SU-DHL-6 (cell line): ENCODE results near the gene UNC13C.

Experiments used
- H2AFZ ChIP-seq: fragments of 200-600 bp; sonication (generic); 2 replicates; pipeline ENCODE4 v1.6.1; 2014; ENCODE audit warnings: low read depth, mild to moderate bottlenecking, moderate library complexity, mixed read lengths, antibody characterized with exemption, low read length; ENCODE audit not compliant: severe bottlenecking
- H3F3A ChIP-seq: fragments of 200-600 bp; shearing (Covaris generic); 2 replicates; pipeline ENCODE4 v1.6.0; 2016; ENCODE audit warnings: antibody characterized with exemption, mild to moderate bottlenecking; ENCODE audit not compliant: insufficient read depth
- H3K27ac ChIP-seq: fragments of 200-600 bp; sonication (generic); 2 replicates; pipeline ENCODE4 v1.5.1; 2016; ENCODE audit warnings: low read depth, mild to moderate bottlenecking, low read length, moderate library complexity, mixed read lengths
- H3K27me3 ChIP-seq: fragments of 200-600 bp; sonication (generic), shearing (Covaris generic); 2 replicates; pipeline ENCODE4 v1.6.0; 2014; ENCODE audit warnings: mild to moderate bottlenecking, low read length
- H3K36me3 ChIP-seq: fragments of 200-600 bp; sonication (generic); 2 replicates; pipeline ENCODE4 v1.6.1; 2014; ENCODE audit warnings: mild to moderate bottlenecking, low read length, mixed read lengths
- H3K4me2 ChIP-seq: fragments of 300-600, 200-600 bp; shearing (Covaris generic), sonication (generic); 2 replicates; pipeline ENCODE4 v1.6.0; 2014; ENCODE audit warnings: low read length, low read depth, mild to moderate bottlenecking; ENCODE audit not compliant: poor library complexity, severe bottlenecking
- H3K4me3 ChIP-seq: fragments of 200-600 bp; sonication (generic); 2 replicates; pipeline ENCODE4 v1.5.1; 2014; ENCODE audit warnings: antibody characterized with exemption, low read length, mild to moderate bottlenecking, mixed read lengths; ENCODE audit not compliant: insufficient read depth, poor library complexity, severe bottlenecking
- H3K79me2 ChIP-seq: fragments of 200-600 bp; sonication (generic); 2 replicates; pipeline ENCODE4 v1.6.1; 2014; ENCODE audit warnings: mild to moderate bottlenecking, low read length, moderate library complexity; ENCODE audit not compliant: insufficient read depth
- H3K9ac ChIP-seq: fragments of 200-600 bp; sonication (generic); 2 replicates; pipeline ENCODE4 v1.7.0; 2014; ENCODE audit warnings: mild to moderate bottlenecking, low read length
- H3K9me2 ChIP-seq: fragments of 200-600 bp; sonication (generic); replicated peaks from 2 replicates; pipeline ENCODE4 v1.6.1; 2014; ENCODE audit warnings: low read length; ENCODE audit not compliant: insufficient read depth
- H3K9me3 ChIP-seq: fragments of 200-600 bp; sonication (generic); 2 replicates; pipeline ENCODE4 v1.6.1; 2014; ENCODE audit warnings: low read length, mixed read lengths; ENCODE audit not compliant: insufficient read depth
- H4K20me1 ChIP-seq: fragments of 200-600 bp; sonication (generic); 2 replicates; pipeline ENCODE4 v1.6.1; 2014; ENCODE audit warnings: low read depth, mild to moderate bottlenecking, antibody characterized with exemption, low read length, moderate library complexity, mixed read lengths
- EZH2phosphoT487 ChIP-seq: fragments of 200-600 bp; sonication (generic), shearing (Covaris generic); conservative IDR thresholded peaks from 2 replicates; pipeline ENCODE4 v1.6.1; 2018; ENCODE audit warnings: mild to moderate bottlenecking, antibody characterized with exemption, low read length, moderate library complexity, mixed read lengths
- TF ChIP-seq, protein P1 (sequence below): fragments of 200-600 bp; sonication (generic); IDR thresholded peaks from one replicate; pipeline ENCODE4 v1.5.1; 2017; ENCODE audit warnings: antibody characterized with exemption, mild to moderate bottlenecking, low read length, moderate library complexity; ENCODE audit not compliant: insufficient read depth, poor library complexity, severe bottlenecking

UNC13C gene

DNA sequence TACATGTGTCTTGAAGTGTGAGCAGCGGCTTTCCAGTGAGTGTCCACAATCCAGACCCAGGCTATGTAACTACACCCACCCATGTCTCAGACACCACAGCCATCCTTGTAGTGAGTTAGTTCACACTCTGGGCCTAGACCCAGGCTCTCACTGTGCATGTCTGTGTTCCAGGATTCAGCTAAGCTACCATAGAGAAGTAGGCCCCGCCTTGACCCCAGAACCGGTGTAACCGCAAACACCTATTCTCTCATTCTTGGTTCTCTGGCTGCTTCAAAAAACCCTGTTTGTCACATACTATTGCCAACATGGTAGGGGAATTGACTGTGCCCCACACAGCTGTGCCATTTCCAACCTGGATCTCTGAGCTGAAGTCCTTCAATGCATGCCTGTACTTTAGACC, 657.9 kb downstream of the UNC13C start:
- Histone ChIP-seq H3K36me3 (no peaks in the 10 kb centered on the region), H3F3A (no peaks in the 10 kb centered on the region), H3K27ac (no peak overlapping the region), H3K9ac (no peak overlapping the region), H3K4me3 (no peak overlapping the region), H3K79me2 (no peaks in the 10 kb centered on the region), H3K27me3 (no peaks in the 10 kb centered on the region), H3K9me2 (no peaks in the 10 kb centered on the region), H2AFZ (no peak overlapping the region), H3K4me2 (no peak overlapping the region), H4K20me1 (no peaks in the 10 kb centered on the region), H3K9me3 (no peaks in the 10 kb centered on the region)
- TF ChIP-seq EZH2phosphoT487, result no peak
- TF ChIP-seq, protein P1, sequence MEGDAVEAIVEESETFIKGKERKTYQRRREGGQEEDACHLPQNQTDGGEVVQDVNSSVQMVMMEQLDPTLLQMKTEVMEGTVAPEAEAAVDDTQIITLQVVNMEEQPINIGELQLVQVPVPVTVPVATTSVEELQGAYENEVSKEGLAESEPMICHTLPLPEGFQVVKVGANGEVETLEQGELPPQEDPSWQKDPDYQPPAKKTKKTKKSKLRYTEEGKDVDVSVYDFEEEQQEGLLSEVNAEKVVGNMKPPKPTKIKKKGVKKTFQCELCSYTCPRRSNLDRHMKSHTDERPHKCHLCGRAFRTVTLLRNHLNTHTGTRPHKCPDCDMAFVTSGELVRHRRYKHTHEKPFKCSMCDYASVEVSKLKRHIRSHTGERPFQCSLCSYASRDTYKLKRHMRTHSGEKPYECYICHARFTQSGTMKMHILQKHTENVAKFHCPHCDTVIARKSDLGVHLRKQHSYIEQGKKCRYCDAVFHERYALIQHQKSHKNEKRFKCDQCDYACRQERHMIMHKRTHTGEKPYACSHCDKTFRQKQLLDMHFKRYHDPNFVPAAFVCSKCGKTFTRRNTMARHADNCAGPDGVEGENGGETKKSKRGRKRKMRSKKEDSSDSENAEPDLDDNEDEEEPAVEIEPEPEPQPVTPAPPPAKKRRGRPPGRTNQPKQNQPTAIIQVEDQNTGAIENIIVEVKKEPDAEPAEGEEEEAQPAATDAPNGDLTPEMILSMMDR, result no peak

DNA sequence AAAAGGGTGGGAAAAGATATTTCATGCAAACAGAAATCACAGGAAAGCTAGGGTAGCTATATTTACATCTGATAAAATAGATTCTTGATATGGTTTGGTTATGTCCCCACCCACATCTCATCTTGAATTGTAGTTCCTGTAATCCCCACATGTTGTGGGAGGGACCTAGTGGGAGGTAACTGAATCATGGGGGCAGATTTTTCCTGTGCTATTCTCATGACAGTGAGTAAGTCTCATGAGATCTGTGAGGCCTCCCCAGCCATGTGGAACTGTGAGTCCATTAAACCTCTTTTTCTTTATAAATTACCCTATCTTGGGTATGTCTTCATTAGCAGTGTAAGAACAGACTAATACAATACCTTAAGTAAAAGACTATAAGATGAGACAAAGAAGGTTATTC, 660.4 kb downstream of the UNC13C start:
- Histone ChIP-seq H3K36me3 (no peaks in the 10 kb centered on the region), H3K27ac (no peak overlapping the region), H3K9me3 (no peaks in the 10 kb centered on the region), H3K27me3 (no peaks in the 10 kb centered on the region), H4K20me1 (no peaks in the 10 kb centered on the region), H3K4me2 (no peak overlapping the region), H3K9me2 (no peaks in the 10 kb centered on the region), H3K79me2 (no peaks in the 10 kb centered on the region), H3K4me3 (no peak overlapping the region), H3K9ac (no peak overlapping the region), H3F3A (no peaks in the 10 kb centered on the region), H2AFZ (no peak overlapping the region)
- no peak for TF ChIP-seq EZH2phosphoT487
- TF ChIP-seq, protein P1, result no peak

DNA sequence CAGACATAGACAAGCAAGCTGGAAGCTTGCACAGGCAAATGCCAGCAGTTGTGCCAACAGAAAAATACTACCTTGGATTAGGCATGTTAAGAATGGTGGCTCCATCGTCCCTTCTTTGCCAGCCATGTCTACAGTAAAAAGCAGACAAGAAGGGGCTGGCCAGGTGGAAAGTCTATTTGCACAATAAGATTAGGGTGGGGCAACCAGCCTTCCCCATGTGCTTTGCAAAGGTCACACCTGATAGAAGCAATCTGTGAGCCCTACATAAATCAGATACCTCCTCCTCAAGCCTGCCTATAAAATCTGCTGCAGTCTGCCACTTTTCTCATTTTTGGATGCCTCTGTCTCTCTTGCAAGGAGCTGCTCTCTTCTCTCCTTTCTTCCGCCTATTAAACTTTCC, 662.6 kb downstream of the UNC13C start:
- Histone ChIP-seq H3K27me3 (no peaks in the 10 kb centered on the region), H3K9ac (no peak overlapping the region), H3K79me2 (no peaks in the 10 kb centered on the region), H3K9me2 (no peaks in the 10 kb centered on the region), H4K20me1 (no peaks in the 10 kb centered on the region), H2AFZ (no peak overlapping the region), H3K27ac (no peak overlapping the region), H3K36me3 (no peaks in the 10 kb centered on the region), H3K4me2 (no peak overlapping the region), H3F3A (no peaks in the 10 kb centered on the region), H3K4me3 (no peak overlapping the region), H3K9me3 (no peaks in the 10 kb centered on the region)
- TF ChIP-seq, protein P1, result no peak
- TF ChIP-seq EZH2phosphoT487, result no peak
